NOMO-1 (cell line): ENCODE data around the gene CTSZ.
A peak's percentile ranks its signal among the peaks of the same experiment; 100 is the strongest.
"Not testable (repeated sequence)": the region's sequence is repeated elsewhere in the genome, so short reads cannot be mapped to it uniquely, and the experiment has no call there.

Experiments
- DNase-seq, 2 experiments: peaks; one replicate each; lab custom pipeline; 2025; ENCODE audit not compliant: unreplicated experiment in 2 of 2; lab: John Stamatoyannopoulos, UW

The CTSZ gene

DNA sequence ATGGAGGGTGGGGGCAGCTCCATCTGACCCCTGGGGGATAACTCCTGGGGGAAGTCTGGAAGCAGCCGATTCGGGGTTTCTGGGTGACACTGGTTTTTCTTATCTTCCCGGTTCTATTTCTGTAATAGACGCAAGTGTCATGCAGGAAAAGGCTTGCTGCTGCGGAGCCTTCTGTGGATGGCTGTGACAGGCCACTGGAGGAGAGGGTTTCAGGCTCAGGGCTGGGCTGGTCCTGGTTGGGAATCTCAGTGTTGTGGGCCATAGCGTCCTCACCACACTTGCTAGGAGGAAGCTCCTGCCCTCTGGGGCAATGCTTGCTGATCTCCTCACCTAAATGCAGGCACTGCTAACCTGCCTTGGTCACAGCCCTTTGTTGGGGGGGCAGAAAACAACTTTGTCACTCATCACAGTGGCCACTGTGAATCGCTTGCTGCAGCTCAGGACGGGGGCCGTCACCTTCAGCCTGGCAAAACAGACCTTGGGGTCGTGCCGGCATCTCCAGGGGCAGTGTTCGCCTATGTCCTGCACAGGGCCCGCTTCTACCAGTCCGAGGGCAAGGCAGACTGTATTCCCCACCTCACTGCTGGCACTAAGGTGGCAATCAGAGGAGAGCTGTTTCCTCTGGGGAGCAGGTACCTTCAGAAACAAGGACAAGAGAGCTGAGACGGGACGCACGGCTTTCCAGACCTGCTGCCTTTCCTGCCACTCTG is 7.8 kb upstream of the CTSZ start:
- DNase-seq: no peak

DNA sequence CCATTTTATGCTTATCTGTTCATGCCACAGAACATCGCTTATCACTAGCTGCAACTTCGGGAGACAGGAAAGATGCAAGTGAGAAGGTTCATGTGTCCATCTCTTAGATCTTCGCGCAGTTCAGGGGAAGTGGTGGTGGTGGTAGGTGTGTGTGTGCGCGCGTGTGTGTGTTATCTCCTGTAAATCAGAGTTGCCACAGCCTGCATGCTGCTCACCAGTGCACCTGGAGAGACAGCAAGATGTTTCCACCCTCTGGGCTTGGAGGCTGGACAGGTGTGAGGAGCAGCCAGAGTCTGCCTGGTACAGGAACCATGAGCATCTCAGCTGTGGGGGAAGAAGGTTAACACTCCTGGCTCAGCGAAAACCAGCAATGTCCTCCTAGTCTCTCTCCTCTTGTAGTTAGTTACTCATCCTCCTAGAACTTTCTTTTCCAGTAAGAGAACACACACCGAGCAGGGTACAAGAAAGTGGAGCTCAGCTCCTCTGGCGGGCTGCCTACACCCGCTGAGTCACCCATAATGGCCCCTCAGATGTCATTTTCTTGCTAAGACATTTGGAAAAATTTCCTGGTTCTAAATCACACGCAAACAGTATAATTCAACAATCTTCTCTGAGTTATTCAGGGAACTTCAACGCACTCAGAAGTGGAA is 7.0 kb upstream of the CTSZ start:
- no peak for DNase-seq

DNA sequence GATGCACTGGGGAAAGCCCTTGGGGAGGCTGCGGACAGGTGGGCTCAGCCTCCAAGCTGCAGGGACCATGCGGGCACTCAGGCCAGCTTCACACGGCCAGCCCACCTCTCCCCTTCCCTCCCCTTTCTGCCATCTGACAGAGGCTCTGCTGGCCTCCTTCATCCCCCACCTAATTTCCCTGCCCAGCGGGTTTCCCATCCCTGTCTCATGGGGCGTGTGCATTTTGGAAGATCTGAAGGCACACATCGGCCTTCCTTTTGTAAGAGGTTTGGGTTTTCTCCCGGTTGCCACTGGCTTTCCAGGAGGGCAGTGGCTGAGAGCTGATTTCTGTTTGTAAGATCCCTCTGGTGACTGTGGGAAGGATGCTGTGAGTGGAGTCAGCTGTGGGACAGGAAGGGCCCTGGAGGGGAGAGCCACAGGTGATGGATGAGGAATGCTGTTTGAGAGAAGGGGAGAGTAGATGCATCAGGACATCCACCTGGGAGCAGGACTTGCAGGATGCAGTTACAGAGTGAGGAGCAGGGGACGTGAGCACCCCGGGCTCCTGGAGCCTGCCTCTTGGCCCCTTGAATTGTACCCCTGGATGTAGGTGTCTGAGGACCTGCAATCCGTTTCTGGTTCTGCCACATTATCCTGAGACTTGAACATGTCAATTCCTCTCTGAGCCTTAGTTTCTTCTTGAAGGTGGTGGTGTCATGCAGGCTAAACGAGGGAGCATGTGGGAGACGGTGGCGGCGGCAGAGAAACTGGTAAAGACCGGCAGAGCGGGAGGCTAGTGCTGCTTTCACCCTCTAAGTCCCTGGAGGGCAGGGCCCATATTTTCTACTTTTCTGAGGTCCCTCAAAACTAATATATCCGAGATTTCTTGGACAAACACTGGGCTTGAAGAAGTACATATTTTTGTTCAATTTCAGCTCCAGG is 6.2 kb upstream of the CTSZ start:
- DNase-seq: no peak

DNA sequence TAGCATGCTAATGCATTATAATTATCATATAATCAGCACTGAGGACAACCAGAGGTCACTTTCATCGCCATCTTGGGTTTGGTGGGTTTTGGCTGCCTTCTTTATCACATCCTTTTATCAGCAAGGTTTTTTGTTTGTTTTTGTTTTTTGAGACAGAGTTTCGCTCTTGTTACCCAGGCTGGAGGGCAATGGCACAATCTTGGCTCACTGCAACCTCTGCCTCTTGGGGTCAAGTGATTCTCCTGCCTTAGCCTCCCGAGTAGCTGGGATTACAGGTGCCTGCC is 4.8 kb upstream of the CTSZ start:
- DNase-seq: not testable (repeated sequence)

DNA sequence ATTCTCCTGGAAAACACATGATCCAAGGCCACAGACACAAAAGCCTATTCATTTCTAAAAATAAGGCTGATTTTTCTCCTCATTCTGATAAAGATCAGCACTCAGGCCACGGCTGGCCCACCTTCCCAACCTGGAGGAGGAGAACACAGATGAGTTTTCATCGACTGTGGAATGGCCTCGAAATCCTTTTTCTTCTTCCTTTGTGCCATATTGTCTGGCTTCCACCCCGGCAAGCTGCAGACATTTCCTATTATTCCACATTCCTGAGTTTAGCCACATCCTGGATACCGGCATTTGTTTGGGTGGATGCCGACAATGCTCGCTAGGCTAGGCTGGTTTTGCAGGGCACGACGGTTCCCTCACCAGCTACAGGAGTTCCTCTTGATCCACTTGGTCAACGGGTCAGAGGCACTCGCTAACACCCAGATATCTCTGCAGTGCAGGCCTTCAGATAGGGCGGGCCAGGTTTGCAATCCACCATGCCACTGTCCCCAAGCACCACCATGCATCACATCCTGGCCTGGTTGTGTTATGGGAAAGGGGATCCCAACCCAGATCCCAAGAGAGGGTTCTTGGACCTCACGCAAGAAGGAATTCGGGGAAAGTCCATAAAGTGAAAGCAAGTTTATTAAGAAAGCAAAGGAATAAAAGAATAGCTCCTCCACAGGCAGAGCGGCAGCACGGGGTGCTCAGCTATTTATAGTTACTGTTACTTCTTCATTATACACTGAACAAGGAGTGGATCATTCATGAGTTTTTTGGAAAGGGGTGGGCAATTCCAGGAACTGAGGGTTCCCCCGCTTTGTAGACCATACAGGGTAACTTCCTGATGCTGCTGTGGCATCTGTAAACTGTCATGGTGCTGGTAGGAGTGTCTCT is 4.2 kb upstream of the CTSZ start:
- DNase-seq: no peak

DNA sequence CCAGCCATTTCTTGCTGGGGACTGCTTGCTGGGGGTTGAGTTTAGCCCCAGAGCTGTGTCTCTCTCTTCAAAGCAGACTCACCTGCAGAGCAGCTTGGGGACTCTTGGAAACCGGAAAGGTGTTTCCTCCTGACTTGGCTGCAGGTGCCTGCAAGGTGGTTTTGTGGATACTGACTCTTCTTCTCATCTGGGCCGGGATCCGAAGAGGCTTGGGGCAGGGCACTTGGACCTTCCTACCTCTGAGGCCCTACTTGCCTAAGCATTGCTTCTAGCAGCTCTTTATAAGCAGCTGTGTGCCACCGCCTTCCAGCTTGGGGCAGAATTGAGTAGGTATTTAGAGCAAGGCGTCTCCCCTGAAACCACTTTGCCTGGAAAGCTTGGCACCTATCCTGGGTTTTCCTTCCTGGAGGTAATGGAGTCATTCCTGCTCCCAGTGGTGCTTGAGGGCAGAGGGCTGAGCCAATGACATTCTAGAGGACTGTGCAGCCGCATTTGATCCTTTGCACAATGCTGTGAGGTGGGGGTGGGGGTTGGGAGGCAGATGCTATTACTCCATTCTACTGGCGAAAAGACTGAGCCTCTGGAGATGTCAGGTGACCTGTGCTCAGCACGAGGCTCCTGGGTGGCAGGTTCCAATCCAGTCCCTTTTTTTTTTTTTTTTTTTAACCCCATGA is 3.4 kb upstream of the CTSZ start:
- DNase-seq: no peak

DNA sequence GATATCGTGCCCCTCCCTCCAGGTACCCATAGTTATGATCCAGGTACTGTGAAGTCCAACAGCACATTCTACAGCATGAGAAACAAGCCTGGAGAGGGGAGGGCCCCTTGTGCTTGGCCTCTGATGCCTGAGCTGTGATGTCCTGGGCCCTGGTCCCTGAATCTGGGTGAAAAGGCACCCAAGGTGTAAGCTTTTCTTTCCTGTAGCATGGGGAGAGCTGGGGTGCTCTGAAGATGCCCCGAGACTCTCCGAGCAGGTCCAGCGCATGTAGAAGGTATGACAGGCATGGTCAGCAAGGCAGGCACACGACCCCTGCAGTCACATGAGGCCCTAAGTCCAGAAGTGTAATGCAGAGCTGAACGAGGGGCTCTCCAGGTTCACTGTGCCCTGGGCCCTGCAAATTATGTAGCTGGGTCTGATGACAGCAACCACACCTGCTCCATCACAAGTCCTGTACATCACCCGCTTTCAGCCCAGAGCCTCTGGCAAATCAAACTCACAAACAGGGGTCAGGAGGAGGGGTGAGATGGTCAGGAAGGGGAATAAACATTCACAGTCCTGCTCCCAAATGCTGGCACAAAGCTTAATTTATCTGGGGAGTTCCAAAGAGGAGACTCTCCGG is 1.8 kb upstream of the CTSZ start:
- DNase-seq: no peak

DNA sequence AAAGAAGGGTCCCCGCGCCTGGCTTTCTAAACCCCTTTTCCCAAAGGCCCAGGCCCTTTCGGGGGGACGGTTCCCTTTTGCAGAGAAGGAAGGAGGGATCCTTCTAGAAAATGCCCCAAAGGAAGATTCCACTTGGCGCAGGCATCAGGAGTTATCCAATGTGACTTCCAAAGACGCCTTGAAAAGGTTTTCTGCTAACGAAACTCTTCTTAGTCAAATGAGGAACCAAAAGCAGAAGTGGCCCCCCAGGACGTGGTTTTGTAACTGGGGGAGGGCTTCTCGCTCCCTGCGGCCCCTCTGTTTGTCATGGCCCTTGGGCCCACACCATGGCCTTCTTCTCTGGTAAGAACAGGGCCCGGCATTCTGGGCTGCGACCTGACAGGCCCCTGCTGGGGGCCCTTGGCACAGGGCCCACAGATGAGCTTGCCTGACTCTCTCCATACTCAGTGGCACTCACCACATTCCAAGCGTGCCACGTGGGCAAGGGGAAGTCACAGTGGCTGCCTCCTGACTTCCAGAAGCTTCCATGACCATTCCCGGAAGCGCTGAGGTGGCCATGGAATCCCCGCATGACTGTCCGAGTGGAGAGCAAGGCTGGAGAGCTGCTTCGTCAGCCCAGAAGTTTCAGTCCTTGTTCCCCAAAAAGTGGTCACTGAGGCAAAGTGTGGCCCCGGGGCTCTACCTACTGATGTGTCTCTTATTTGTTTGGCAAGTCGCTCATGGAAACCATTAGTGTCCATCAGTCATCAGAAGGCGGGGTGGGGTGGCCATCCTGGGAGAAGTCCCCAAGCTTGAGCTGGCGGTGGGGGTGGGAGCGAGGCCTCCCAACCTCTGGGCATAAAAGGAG is 834 bp upstream of the CTSZ start:
- DNase-seq: peak; percentile 87 to 92

DNA sequence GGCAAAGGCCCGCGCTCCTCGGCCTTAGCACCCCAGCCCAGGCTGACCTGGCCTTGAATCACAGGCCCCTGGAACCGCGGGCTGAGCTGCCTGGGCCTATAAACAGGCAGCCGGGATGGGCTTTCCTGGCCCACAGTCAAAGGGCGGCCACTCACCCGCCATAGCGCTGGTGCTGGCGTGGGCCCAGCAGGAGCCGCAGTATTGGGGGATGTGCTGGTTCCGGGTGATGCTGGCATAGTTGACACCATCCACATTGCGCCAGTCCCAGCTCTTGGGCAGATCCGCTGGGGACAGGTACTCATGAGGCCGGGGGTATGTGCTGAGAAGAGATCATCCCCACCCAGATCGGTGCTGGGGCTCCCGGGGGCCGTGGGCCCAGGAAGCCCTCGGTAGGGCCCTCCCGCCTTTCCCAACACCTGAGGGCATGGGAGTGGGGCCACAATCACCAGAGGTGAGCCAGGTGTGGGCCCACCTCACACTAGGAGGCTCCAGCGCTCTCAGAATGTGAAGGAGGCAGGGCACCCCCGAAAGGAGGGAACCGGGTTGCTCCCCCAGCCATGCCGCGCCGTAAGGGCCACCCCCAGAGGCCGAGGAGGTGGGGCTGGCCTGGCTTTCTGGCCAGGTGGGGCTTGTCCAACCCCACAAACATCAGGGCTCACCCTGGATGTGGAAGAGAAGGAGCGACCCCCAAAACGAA is 739 bp downstream of the CTSZ start:
- DNase-seq: no peak

DNA sequence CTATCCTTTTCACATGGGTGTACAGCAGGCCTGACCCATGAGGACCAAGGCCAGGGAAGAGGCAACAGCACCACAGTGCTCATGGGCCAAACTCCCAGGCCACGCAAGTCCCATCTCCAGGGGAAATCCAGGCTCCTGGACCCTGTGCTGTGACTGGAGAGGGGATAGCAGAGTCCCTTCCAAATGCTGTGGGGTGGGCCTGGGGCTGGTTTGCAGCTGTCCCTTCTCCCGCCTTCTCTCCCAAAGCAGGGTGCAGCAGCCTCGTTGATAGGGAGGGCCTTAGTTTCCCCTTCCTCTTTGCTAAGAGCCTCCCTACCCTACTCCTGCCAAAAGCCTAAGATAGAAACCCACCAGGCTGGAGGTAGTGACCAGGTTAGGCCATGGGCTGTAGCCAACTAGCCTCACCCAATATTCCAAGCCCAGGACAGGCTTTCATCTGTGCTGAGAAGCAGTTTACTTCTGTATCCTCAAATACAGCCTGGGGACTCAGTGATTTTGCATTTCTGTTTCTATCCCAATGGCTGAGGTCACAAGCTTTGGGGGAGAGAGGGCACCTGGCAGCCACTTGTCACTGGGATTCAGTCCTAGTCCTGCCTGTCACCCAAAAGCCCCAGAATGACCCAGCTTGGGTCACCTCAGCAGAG is 1.4 kb downstream of the CTSZ start:
- DNase-seq: no peak

DNA sequence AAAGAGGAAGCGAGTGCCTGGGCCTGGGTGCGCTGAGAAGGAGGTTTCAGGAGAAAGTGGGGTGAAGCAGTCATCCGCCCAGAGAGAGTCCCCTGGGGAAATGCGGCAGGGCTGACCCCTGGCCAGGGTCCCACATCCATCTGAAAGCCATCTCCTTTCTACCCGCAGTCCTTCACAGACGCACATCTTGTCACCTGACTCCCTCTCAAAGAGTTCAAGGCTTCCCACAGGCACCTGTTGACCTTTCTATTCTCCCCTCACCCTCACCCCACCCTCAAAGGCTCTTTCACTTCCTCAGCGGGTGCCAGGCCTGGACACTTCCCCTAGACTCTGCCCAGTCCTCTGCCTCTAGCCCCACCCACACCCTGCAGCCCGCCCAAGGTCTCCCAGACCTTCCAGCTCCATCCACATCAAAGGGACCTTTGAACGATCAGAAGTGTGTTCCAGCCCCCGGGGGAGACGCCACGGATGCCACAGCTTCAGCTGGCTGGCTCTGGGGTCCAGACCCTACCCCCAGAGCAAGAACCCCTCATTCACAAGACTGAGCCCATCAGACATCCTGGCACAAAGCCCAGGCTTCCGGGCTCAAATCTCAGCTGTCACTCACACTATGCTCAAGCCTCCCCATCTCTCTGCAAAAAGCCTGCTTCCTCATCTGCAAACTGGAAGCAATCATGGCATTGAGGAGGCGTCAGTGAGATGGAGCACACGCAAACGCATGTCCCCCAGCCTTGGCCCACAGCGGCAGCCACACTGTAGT is 2.1 kb downstream of the CTSZ start:
- DNase-seq: peak; percentile 87 to 95

DNA sequence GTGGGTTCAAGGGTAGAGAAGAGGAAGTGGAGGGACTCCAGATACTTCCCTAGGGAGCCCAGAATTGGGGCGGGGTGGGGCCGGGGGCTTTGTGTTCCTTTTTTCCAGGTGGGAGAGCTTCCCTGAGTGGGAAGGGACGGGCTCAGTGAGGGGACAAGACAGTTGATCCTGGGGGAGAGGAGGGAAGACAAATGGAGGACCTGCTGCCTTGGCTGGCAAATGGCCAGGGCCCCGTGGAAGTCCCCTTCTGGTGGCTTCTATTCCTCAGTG is 2.6 kb downstream of the CTSZ start:
- DNase-seq: no peak

DNA sequence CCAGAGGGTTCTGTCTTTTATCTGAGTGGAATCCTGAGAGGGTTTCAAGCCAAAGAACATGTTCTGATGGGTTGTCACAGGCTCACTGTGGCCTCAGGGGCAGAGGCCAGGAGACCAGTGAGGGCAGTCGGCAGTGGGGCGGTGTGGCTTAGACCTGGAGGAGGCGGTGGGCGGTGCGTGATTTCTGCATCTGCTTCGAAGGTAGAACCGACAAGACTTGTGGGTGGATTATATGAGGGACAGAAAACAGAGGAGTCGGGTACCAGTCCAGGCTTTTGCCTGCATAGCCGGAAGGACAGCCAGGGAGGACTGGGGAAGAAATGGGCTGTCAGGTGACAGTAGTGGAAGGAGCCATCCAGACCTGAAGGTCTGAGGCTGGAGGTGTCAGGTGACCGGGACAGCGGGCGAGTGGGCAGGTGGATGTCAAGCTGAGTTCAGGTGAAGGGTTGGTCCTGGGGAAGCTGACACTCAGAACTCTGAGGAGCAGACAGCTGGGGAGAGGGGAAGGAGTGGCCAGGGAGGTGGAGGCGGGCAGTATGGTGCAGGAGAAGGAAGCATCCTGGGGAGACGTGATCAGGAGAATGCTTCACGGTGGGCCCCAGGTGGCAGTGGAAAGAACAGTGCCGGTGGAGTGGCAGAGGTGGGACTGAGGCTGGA is 3.1 kb downstream of the CTSZ start:
- DNase-seq: no peak

DNA sequence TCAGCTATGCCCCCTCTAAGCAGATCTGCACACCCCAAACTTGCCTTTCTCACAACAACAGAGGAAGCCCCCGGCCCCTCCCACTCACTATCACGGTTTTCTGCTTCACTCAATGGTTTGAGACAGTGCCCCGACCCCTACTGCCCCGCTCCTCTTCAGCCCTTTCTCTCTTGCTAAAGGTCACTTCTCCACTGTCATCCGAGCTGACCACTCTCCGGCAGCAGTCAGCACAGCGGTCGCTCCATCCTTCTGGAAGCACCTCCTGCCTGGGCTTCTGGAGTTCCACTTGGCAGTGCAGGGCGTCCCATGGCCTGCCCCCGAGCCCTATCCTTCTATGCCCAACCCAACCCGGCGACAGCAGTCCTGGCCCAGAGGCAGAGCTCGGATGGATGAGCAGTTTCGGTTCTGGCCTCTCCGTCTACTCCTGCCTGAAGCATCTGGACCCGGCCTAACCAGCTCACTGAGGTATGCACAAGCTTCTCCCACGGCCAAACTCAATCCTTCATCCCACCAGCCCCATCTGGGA is 4.1 kb downstream of the CTSZ start:
- DNase-seq: no peak

DNA sequence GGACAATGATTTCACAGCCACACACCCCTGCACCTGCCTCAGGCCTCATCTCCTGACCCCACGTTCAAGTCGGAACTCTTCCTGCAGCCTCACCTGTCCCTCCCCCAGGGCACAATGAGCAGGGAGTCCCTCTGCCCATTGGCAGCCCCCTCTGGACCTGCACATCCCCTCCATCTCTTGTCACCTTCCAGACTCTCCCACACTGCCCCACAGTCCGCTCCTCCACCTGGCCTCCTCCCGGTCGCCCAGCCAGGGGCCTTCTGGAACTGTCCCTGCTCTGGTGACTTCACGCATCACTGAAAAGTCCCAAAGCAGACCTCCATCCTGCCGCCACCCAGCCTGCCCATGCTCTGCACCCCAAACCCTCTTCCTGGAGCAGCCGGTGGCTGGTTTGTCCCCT is 4.7 kb downstream of the CTSZ start:
- no peak for DNase-seq

DNA sequence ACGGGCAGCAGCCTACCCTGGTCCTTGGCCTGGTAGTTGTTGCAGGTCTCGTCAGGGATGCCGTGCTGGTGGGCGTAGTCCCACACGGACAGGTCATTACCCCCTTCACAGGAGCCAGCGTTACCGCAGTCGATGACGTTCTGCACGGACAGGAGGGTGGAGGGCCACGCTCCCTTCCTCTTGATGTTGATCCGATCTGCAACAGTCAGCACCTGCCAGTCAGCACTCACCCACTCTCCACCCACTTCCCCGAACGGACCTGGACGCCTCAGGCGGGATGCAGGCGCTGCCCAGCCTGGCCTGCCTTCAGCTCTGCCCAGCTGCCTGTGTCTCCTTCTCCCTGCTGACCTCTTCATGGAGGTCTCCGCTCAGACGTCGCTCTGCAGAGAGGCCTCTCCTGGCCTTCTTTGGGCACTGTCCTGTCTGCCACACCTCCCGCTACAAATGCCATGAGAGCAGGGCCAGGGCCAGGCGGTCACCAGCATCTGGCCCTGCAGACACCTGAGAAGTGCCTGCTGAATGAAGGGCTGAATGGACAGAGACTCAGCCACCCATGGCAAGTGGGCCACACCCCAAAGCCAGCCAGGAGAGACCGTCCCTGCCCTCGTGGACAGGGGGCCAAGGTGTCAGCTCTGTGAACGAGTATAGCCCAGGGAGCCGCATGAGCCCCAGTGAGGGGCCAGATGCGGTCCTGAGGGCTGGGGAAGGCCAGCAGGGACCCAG is 5.4 kb downstream of the CTSZ start:
- no peak for DNase-seq
